K562 (cell line): ENCODE results near the gene PRR14. TPM values are rescaled to one million over a fixed set of nuclear protein-coding genes. Genes with fewer than 3 reads are reported as not detected.

Experiments used
- ATAC-seq: fragments of 200-7000 bp; cut with Tn5 transposase; 3 replicates; pipeline ENCODE4 v1.9.1; 2020; ENCODE audit warnings: moderate library complexity
- BruUV-seq: library from RNA; stranded (reverse); fragments of 400-500 nt; replicated peaks from 2 replicates; lab custom pipeline; 2021; lab: Mats Ljungman, UMichigan
- CTCF ChIA-PET: fragments of 300-600 bp; formaldehyde crosslinking; extraction: SDS; loops from one replicate; lab custom pipeline; 2021; ENCODE audit warnings: low intra/inter-chr PET ratio; lab: Yijun Ruan, JAX
- POLR2A ChIA-PET: fragments of 300-600, 350-650 bp; sonication (Branson Sonifier 250); formaldehyde crosslinking; extraction: SDS; loops from one replicate; lab custom pipeline; 2021; ENCODE audit warnings: antibody characterized with exemption, inconsistent platforms; lab: Yijun Ruan, JAX
- DNase-seq, 4 experiments: peaks; one replicate each; pipeline versions ENCODE4 v3.0.0 to v3.0.0-alpha.2; 2011 to 2018; ENCODE audit warnings: low spot score in 3 of 4, mixed read lengths in 3 of 4; ENCODE audit errors: extremely low read depth in 1 of 4
- FAIRE-seq: peaks from 2 replicates; lab custom pipeline; 2011; peaks lifted over from hg19 to GRCh38; lab: Jason Lieb, UNC
- H2AFZ ChIP-seq: 2 replicates; pipeline ENCODE4 v1.6.0; 2011; ENCODE audit warnings: low read depth, low read length, control low read depth, inconsistent platforms
- H3K27ac ChIP-seq: fragments of 200-600 bp; 3 replicates; pipeline ENCODE4 v1.8.0; 2011; ENCODE audit warnings: low read depth, mild to moderate bottlenecking, control low read depth, inconsistent platforms, low read length, moderate library complexity, mixed read lengths; ENCODE audit errors: extremely low read depth
- H3K27me3 ChIP-seq, 2 experiments: fragments of 300-600 bp in 1 of 2; 2 replicates in 1 of 2; 3 replicates in 1 of 2; pipeline versions ENCODE4 v1.6.0 to v1.8.0; 2011; ENCODE audit warnings: inconsistent platforms in 2 of 2, low read length in 2 of 2, mild to moderate bottlenecking in 1 of 2, mixed read lengths in 1 of 2, moderate library complexity in 1 of 2; ENCODE audit not compliant: control insufficient read depth in 2 of 2, insufficient read depth in 2 of 2
- H3K36me3 ChIP-seq: fragments of 300-600 bp; 3 replicates; pipeline ENCODE4 v1.8.0; 2011; ENCODE audit warnings: mild to moderate bottlenecking, low read length, inconsistent platforms; ENCODE audit not compliant: control insufficient read depth, insufficient read depth
- H3K4me1 ChIP-seq, 2 experiments: fragments of 200-600 bp in 1 of 2; replicated peaks in 1 of 2; 2 replicates in 1 of 2; 3 replicates in 1 of 2; pipeline versions ENCODE4 v1.5.1 to v1.8.0; 2011; ENCODE audit warnings: inconsistent platforms in 2 of 2, low read length in 2 of 2, mild to moderate bottlenecking in 1 of 2, mixed read lengths in 1 of 2, moderate library complexity in 1 of 2; ENCODE audit not compliant: control insufficient read depth in 2 of 2, insufficient read depth in 2 of 2
- H3K4me2 ChIP-seq: 2 replicates; pipeline ENCODE4 v1.6.1; 2011; ENCODE audit warnings: low read length, control low read depth, inconsistent platforms, mixed read lengths; ENCODE audit not compliant: insufficient read depth
- H3K4me3 ChIP-seq: fragments of 200-600 bp; sonication (generic), shearing (Covaris generic); 2 replicates; pipeline ENCODE4 v1.5.1; 2016; ENCODE audit warnings: control low read depth, inconsistent platforms
- H3K79me2 ChIP-seq: fragments of 200-600 bp; 3 replicates; pipeline ENCODE4 v1.8.0; 2011; ENCODE audit warnings: low read length, inconsistent platforms; ENCODE audit not compliant: control insufficient read depth, insufficient read depth
- H3K9ac ChIP-seq, 2 experiments: 2 replicates each; pipeline versions ENCODE4 v1.6.0 to v1.6.1; 2011; ENCODE audit warnings: low read depth in 2 of 2, low read length in 2 of 2, control low read depth in 1 of 2, inconsistent platforms in 1 of 2, mild to moderate bottlenecking in 1 of 2, mixed read lengths in 1 of 2; ENCODE audit not compliant: insufficient read depth in 1 of 2
- H3K9me1 ChIP-seq: one replicate; pipeline ENCODE4 v1.6.0; 2011; ENCODE audit warnings: inconsistent platforms, mild to moderate bottlenecking, low read length, moderate library complexity; ENCODE audit not compliant: control insufficient read depth, insufficient read depth
- H3K9me3 ChIP-seq: replicated peaks from 2 replicates; pipeline ENCODE4 v1.5.1; 2011; ENCODE audit warnings: low read depth, low read length, inconsistent platforms; ENCODE audit not compliant: control insufficient read depth, insufficient read depth
- H4K20me1 ChIP-seq: replicated peaks from 2 replicates; pipeline ENCODE4 v1.6.1; 2011; ENCODE audit warnings: low read length, inconsistent platforms, mixed read lengths; ENCODE audit not compliant: control insufficient read depth, insufficient read depth
- CBFA2T2 ChIP-seq: fragments of 450-650 bp; conservative IDR thresholded peaks from 2 replicates; pipeline ENCODE4 v1.6.1; 2017; ENCODE audit warnings: mild to moderate bottlenecking
- CUX1 ChIP-seq: fragments of 200-800 bp; sonication (Bioruptor generic); IDR thresholded peaks from 2 replicates; pipeline ENCODE4 v1.6.1; 2016; ENCODE audit warnings: missing genetic modification characterization, missing compliant biosample characterization
- GTF2F1 ChIP-seq: IDR thresholded peaks from 2 replicates; pipeline ENCODE4 v1.6.1; 2011; ENCODE audit warnings: low read depth, low read length, improper control_type of control experiment
- IRF2 ChIP-seq: sonication (generic); formaldehyde crosslinking; IDR thresholded peaks from 2 replicates; pipeline ENCODE4 v1.8.1; 2022; ENCODE audit warnings: mild to moderate bottlenecking, missing genetic modification reagents
- KLF10 ChIP-seq: fragments of 250-450 bp; sonication (Bioruptor Pico); IDR thresholded peaks from 2 replicates; pipeline ENCODE4 v1.6.1; 2021; ENCODE audit warnings: matching md5 sums
- MIER1 ChIP-seq: fragments of 450-650 bp; IDR thresholded peaks from 2 replicates; pipeline ENCODE4 v1.6.1; 2016; ENCODE audit warnings: antibody characterized with exemption, mild to moderate bottlenecking, low read depth
- POLR3A ChIP-seq: IDR thresholded peaks from 2 replicates; pipeline ENCODE4 v1.6.1; 2011; ENCODE audit warnings: borderline replicate concordance, mild to moderate bottlenecking, moderate library complexity; ENCODE audit not compliant: insufficient read length, insufficient read depth; ENCODE audit errors: extremely low read depth
- SMARCB1 ChIP-seq: IDR thresholded peaks from 2 replicates; pipeline ENCODE4 v1.6.1; 2011; ENCODE audit warnings: improper control_type of control experiment, low read depth; ENCODE audit not compliant: insufficient read length
- STAT6 ChIP-seq: sonication (generic); formaldehyde crosslinking; IDR thresholded peaks from 2 replicates; pipeline ENCODE4 v1.8.1; 2023; ENCODE audit warnings: mild to moderate bottlenecking, missing genetic modification reagents
- TEAD1 ChIP-seq, 2 experiments: fragments of 450-650 bp in 1 of 2; sonication (generic) in 1 of 2; formaldehyde crosslinking; IDR thresholded peaks; 2 replicates each; pipeline versions ENCODE4 v1.4.0 to v1.8.0; 2020 to 2022; ENCODE audit warnings: mild to moderate bottlenecking in 2 of 2, missing genetic modification reagents in 1 of 2
- ZNF282 ChIP-seq: sonication (generic); formaldehyde crosslinking; IDR thresholded peaks from 2 replicates; pipeline ENCODE4 v1.8.1; 2023; ENCODE audit warnings: missing genetic modification reagents
- WGBS: fragments of 100-300 bp; shearing (Covaris generic); methylation state at CpG from one replicate; pipeline ENCODE4 v1.1.6; 2016; ENCODE audit warnings: low coverage, mixed read lengths; ENCODE audit not compliant: insufficient coverage; ENCODE audit errors: missing lambda C conversion rate; 5-methylcytosine and 5-hydroxymethylcytosine counted together
- in situ Hi-C: fragments of 300-500 bp; cut with MboI; formaldehyde crosslinking; loops from 4 replicates; pipeline ENCODE4 v1.15.0; 2018; ENCODE audit warnings: inconsistent platforms, mixed read lengths
- intact Hi-C: fragments of 100-400 bp; cut with micrococcal nuclease; formaldehyde crosslinking; loops from 2 replicates; pipeline ENCODE4 v1.14.2; 2022
- polyA plus RNA-seq, 8 experiments: library from polyadenylated mRNA; depleted of rRNA in 4 of 8; stranded (reverse) in 5 of 8; unstranded in 3 of 8; fragments of >200 nt; fragmentation: Nextera tagmentation in 2 of 8; fragmentation: Illumina TruSeq in 1 of 8; extraction: Ambion mirVana in 2 of 8; extraction: Trizol in 1 of 8; gene quantifications; 2 replicates each; pipeline versions ENCODE4 v1.2.1 to v1.2.3, GENCODE V29; 2011 to 2014; ENCODE audit warnings: inconsistent platforms in 1 of 8, missing spikeins in 1 of 8
- total RNA-seq, 7 experiments: library from RNA; depleted of rRNA in 6 of 7; stranded (reverse); fragments of >200 nt in 6 of 7; fragmentation: Illumina TruSeq in 2 of 7; extraction: Trizol in 2 of 7; gene quantifications; 2 replicates each; pipeline versions ENCODE4 v1.2.1 to v1.2.3, GENCODE V29; 2011 to 2021; ENCODE audit warnings: low replicate concordance in 1 of 7
- TF ChIP-seq, protein P1 (sequence below): fragments of 250-450 bp; sonication (Bioruptor Pico); IDR thresholded peaks from 2 replicates; pipeline ENCODE4 v1.8.0; 2022; ENCODE audit warnings: inconsistent platforms

PRR14 gene
- total and polyA plus RNA-seq, 9 of the 15 experiments (the other 6 are each of a cell fraction or from before 2014, with no cell fraction given), result 2.2 to 63.1 (median 11.5) TPM

DNA sequence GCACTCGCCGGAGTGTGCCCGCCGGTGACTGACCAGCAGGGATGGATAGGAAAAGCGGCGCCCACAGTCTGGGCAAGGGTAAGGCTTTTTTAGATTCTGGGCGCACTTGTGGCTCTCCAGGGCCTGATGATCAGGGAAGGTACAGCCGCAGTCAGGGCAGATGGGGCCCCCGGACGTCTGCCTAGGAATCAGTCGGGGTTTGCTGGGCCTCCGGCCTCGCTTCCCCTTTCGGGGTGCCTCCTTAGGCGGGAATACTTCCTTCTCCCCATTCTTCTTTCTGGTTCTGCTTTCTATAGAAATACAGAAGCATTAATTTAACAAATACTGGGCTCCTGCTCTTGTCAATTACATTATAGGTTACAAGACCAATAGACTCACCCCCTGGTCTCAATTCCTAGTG, 45.6 kb upstream of the PRR14 start:
- intact Hi-C loops, result no loop called here
- no peak for FAIRE-seq
- Histone ChIP-seq H3K9me3 (no peaks in the 10 kb centered on the region), H3K4me3 (no peak overlapping the region), H3K79me2 (peaks cover 17% of the 10 kb centered on the region), H3K4me2 (no peak overlapping the region), H3K27ac (no peak overlapping the region), H3K9me1 (no peaks in the 10 kb centered on the region), H3K9ac (no peak overlapping the region), H3K36me3 (peaks cover 60% of the 10 kb centered on the region), H3K4me1 (peaks cover 7 to 24% of the 10 kb centered on the region in 2 experiments; a peak in 4 of 5 replicates), H2AFZ (no peak overlapping the region), H3K27me3 (no peaks in the 10 kb centered on the region), H4K20me1 (no peaks in the 10 kb centered on the region)
- 98% methylated on average over 9 of the region's 15 CpGs for WGBS
- CTCF ChIA-PET, result no interaction called here
- no TSS peak for BruUV-seq
- no peak for ATAC-seq
- in situ Hi-C loops, result no loop called here
- no peak for DNase-seq
- POLR2A ChIA-PET, result interaction anchor here (0.6 to 0.8 kb wide), 2 partner anchors 69 to 115 kb away, joined by 3 read pairs; no protein-coding TSS in a partner anchor
- no peak for TF ChIP-seq MIER1
- TF ChIP-seq STAT6, result no peak
- no peak for TF ChIP-seq GTF2F1
- TF ChIP-seq, protein P1, sequence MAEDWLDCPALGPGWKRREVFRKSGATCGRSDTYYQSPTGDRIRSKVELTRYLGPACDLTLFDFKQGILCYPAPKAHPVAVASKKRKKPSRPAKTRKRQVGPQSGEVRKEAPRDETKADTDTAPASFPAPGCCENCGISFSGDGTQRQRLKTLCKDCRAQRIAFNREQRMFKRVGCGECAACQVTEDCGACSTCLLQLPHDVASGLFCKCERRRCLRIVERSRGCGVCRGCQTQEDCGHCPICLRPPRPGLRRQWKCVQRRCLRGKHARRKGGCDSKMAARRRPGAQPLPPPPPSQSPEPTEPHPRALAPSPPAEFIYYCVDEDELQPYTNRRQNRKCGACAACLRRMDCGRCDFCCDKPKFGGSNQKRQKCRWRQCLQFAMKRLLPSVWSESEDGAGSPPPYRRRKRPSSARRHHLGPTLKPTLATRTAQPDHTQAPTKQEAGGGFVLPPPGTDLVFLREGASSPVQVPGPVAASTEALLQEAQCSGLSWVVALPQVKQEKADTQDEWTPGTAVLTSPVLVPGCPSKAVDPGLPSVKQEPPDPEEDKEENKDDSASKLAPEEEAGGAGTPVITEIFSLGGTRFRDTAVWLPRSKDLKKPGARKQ (CRISPR knock-in tag), result no peak
- no peak for TF ChIP-seq SMARCB1
- TF ChIP-seq IRF2 (CRISPR knock-in tag), result no peak
- no peak for TF ChIP-seq KLF10 (CRISPR knock-in tag)
- TF ChIP-seq CUX1, result no peak
- TF ChIP-seq POLR3A, result no peak
- TF ChIP-seq CBFA2T2, result no peak
- no peak for TF ChIP-seq ZNF282
- TF ChIP-seq TEAD1 (CRISPR knock-in tag; IDR thresholded peaks at IDR 0.05), result no peak
